ENCODE data around the gene FOLR1. TPM values are rescaled to one million over a fixed set of nuclear protein-coding genes. Genes with fewer than 3 reads are reported as not detected.

FOLR1 gene
- total RNA-seq, 2 experiments from 2014 or later: not detected

DNA sequence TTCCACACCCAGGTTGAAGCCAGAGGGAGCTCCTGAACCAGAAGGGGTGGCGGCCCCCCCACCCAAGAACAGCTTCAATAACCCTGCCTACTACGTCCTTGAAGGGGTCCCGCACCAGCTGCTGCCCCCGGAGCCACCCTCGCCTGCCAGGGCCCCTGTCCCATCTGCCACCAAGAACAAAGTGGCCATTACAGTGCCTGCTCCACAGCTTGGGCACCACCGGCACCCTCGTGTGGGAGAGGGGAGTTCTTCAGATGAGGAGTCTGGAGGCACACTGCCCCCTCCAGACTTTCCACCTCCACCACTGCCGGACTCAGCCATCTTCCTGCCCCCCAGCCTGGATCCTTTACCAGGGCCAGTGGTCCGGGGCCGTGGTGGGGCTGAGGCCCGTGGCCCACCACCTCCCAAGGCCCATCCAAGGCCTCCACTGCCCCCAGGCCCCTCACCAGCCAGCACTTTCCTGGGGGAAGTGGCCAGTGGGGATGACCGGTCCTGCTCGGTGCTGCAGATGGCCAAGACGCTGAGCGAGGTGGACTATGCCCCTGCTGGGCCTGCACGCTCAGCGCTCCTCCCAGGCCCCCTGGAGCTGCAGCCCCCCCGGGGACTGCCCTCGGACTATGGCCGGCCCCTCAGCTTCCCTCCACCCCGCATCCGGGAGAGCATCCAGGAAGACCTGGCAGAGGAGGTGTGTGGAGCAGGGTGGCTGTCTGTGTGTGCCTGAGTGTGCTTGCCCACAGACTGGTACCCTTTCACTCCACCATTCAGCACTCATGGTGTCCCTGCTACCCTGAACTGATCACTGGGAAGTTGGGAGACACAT is 45.4 kb downstream of the FOLR1 start:
- Mint-ChIP-seq H3K36me3 (peaks cover 13% of the 10 kb centered on the region), H3K27me3 (peaks cover 32% of the 10 kb centered on the region), H3K27ac (no peak overlapping the region), H3K9me3 (ENCODE audit: low read depth) (no peaks in the 10 kb centered on the region), H3K4me3 (no peak overlapping the region), H3K4me1 (peaks cover 10% of the 10 kb centered on the region)
- no peak for ATAC-seq
- CTCF ChIA-PET: interaction anchor here (0.9 to 2.1 kb wide), 18 partner anchors 9 to 212 kb away, joined by 3 to 21 read pairs (median 4); partner anchors contain the start of genes CLPB, FOLR2 and INPPL1
- DNase-seq: no peak

DNA sequence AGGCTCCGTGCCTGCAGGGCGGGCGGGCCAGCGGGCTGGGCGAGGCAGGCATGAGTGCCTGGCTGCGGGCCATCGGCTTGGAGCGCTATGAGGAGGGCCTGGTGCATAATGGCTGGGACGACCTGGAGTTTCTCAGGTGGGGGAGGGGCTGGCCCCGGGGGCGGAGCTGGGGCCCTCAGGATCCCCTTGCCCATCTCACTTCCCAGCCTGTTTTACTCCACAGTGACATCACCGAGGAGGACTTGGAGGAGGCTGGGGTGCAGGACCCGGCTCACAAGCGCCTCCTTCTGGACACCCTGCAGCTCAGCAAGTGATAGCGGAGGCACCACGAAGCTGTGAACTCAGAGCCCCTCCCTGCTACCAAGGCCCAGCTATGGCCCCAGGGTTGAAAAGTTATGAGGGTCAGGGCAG is 46.1 kb downstream of the FOLR1 start:
- Mint-ChIP-seq H3K9me3 (ENCODE audit: low read depth) (no peaks in the 10 kb centered on the region), H3K36me3 (peaks cover 11% of the 10 kb centered on the region), H3K4me1 (peaks cover 10% of the 10 kb centered on the region), H3K27me3 (peaks cover 38% of the 10 kb centered on the region), H3K4me3 (no peak overlapping the region), H3K27ac (no peak overlapping the region)
- ATAC-seq (peak; percentile 57), DNase-seq (peak; percentile 67)
- CTCF ChIA-PET: interaction anchor here (0.7 to 2.1 kb wide), 15 partner anchors 8 to 256 kb away, joined by 3 to 21 read pairs (median 4); partner anchors contain the start of genes FOLR2 and INPPL1

DNA sequence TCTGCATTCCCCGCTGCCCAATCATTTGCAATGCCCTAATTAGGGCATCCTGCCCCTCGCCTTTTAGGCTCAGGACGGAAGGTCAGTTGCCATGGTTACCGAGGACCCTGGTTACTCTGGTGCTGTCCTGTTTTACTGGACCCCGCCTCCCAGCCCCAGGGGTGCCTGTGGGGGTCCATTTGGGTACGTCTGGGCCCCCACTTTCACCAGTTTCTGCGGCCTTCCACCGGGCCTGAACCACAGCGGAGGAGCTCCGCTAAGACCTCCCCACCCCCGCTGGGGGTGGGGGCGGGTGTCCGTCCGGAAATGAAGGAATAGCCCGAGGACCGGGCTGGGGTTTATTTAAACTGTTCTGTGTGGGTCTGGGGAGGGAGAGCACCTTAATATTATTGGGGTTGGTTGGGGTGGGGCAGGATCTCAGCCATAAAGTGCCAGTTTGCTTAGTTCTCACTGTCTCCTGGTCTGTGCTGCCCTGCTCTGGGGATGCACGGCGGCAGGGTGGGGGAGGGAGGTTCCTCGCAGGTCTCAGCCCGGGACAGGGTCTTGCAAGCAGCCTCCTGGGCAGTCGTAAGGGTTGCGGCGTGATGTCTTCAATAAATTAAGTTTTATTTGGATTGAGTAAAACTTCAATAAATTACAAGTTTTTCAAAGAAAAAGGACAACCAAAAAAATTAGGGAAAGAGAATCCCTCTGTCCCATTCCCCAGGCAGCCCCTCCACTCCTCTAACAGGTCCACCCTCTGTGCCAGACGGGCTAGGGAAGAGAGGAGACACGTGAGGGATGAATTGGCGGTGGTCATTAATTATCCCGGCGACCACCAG is 46.8 kb downstream of the FOLR1 start:
- Mint-ChIP-seq H3K27ac (no peak overlapping the region), H3K4me3 (no peak overlapping the region), H3K36me3 (peaks cover 11% of the 10 kb centered on the region), H3K27me3 (peaks cover 44% of the 10 kb centered on the region), H3K4me1 (peaks cover 12% of the 10 kb centered on the region), H3K9me3 (ENCODE audit: low read depth) (no peaks in the 10 kb centered on the region)
- ATAC-seq (no peak), DNase-seq (no peak)
- CTCF ChIA-PET: interaction anchor here (0.7 to 2.1 kb wide), 16 partner anchors 8 to 255 kb away, joined by 3 to 21 read pairs (median 4); partner anchors contain the start of genes FOLR2 and INPPL1

DNA sequence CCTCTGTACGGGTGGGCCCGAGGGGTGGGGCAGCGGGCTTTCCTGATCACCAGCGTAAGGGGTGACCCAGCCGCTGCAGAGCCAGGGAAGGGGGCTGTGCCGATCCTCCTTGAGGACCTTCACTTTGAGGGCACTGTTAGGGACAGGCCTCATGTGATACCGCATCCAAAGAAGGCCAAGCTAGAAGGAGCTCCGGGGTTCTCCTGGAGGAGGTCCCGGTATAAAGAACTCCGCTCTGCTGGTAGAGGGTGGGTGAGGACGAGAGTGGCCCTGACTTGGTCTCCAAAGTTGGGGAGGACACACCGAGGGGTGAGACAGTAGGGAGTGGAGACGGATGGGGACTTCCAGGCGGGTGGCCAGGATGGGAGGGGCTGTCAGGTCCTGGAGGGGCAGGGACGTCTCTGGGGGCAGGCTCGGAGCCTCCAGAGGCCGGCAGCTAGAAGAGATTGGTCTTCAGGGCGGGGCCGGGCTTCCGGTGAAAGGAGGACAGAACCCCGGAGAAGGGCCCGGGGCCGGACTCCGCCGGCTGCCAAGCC is 47.4 kb downstream of the FOLR1 start:
- Mint-ChIP-seq H3K27me3 (peaks cover 44% of the 10 kb centered on the region), H3K9me3 (ENCODE audit: low read depth) (no peaks in the 10 kb centered on the region), H3K4me1 (peaks cover 12% of the 10 kb centered on the region), H3K27ac (no peak overlapping the region), H3K36me3 (peaks cover 10% of the 10 kb centered on the region), H3K4me3 (peak overlapping the region; percentile 25)
- CTCF ChIA-PET: interaction anchor here (1.2 to 2.1 kb wide), 2 partner anchors 14 to 91 kb away, joined by 3 to 21 read pairs; partner anchors contain the start of gene INPPL1
- DNase-seq: no peak
- no peak for ATAC-seq

DNA sequence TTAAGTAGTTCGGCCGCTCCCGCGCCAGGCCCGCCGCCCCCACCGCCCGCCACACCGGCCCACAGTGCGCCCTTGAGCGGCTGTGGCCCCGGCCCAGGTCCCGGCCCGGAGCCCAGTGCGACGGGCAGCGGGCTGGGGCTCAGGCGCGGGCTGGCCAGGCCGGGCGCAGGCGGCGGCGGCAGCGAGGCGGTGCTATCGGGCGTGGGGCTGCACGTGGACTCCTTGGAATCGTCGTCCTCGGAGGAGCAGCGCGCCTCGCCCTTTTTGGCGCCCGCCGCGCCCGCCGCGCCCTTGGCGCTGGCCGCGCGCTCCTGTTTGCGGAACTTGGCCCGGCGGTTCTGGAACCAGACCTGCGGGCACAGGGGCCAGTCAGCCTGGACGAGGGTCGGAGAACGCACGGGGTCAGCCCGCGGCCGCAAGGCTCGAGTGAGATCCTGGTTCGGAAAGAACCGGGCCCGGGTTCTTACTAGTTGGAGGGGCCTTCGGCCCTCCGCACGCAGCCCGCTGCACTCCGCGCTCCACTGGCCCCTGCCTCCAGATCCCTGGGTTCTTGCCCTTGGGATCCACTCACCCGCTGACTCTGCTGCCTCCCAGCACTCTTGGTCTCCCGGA is 48.0 kb downstream of the FOLR1 start:
- Mint-ChIP-seq H3K27ac (no peak overlapping the region), H3K4me1 (peaks cover 16% of the 10 kb centered on the region), H3K36me3 (peaks cover 7% of the 10 kb centered on the region), H3K27me3 (peaks cover 44% of the 10 kb centered on the region), H3K4me3 (no peak overlapping the region), H3K9me3 (ENCODE audit: low read depth) (no peaks in the 10 kb centered on the region)
- CTCF ChIA-PET: interaction anchor here (0.9 to 2.1 kb wide), 5 partner anchors 14 to 179 kb away, joined by 3 to 21 read pairs (median 5); partner anchors contain the start of gene INPPL1
- DNase-seq (no peak), ATAC-seq (no peak)

DNA sequence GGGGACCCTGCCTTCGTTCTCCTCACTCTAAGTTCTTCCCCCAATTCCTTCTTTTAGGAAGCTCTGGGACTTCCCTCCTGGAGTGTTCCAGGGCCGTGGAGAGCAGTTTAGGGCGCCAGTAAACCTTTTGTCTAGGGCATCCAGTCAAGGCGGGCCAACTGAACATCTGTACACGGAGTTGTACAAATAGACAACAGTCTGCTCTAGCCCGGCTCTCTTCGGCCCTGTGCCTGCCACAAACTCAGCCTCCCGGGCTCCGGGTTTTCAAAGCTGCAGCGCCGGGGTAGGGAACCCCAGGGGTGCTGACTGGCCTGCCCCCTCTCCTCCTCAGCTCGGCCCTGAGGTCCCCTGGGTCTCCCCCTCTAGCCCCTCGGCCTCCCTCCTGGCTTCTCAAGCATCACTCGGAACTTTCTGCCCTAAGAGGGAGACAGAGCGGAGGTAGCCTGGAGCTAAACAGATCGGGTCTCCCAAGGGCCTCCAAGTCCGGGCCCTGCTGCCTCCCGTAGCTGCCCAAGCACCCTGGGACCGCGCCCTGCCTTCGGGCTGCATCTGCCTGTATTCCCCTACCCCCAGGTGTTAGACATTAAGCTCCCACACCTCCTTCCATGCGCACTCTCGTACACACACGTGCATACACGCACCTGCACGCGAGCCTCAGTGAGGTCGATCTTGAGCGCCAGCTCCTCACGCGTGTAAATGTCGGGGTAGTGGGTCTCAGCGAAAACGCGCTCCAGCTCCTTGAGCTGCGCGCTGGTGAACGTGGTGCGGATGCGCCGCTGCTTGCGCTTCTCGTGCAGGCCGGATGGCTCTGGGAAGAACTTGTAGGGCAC is 48.7 kb downstream of the FOLR1 start:
- peaks cover 16% of the 10 kb centered on the region for H3K4me1 Mint-ChIP-seq
- DNase-seq: no peak
- peaks cover 44% of the 10 kb centered on the region for H3K27me3 Mint-ChIP-seq
- H3K9me3 Mint-ChIP-seq (ENCODE audit: low read depth): no peaks in the 10 kb centered on the region
- H3K4me3 Mint-ChIP-seq: no peak overlapping the region
- peaks cover 7% of the 10 kb centered on the region for H3K36me3 Mint-ChIP-seq
- CTCF ChIA-PET: interaction anchor here (0.9 to 1.1 kb wide), 4 partner anchors 15 to 178 kb away, joined by 4 to 8 read pairs (median 5); no protein-coding TSS in a partner anchor
- ATAC-seq: peak; percentile 15
- H3K27ac Mint-ChIP-seq: no peak overlapping the region

DNA sequence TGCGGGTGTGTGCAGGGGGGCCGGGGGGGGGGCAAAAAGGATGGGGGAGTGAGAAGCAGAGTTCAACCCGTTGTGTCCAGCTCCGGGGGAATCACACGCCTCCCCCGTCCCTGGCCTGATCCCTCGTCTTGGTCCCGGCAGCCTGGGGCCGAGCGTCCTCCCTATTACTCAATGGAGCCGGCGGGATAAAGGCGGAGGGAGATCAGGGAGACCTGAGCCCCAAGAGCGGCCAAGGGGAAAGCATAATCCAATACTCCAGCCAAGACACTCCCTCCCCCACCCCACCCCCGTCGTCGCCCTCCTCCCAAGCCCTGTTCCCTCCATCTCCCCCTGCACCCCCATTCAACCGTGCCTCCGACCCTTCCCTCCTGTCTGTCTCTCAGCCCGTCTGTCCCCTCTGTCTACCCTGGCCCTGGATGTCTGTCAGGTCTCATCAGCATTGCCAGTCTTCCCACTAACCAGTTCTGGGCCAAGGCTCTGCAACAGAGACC is 49.4 kb downstream of the FOLR1 start:
- ATAC-seq (no peak), DNase-seq (no peak)
- no peak overlapping the region for H3K27ac Mint-ChIP-seq
- CTCF ChIA-PET: interaction anchor here (0.9 to 1.1 kb wide), 4 partner anchors 15 to 178 kb away, joined by 4 to 8 read pairs (median 5); no protein-coding TSS in a partner anchor
- peaks cover 44% of the 10 kb centered on the region for H3K27me3 Mint-ChIP-seq
- peaks cover 16% of the 10 kb centered on the region for H3K4me1 Mint-ChIP-seq
- no peak overlapping the region for H3K4me3 Mint-ChIP-seq
- H3K36me3 Mint-ChIP-seq: peaks cover 7% of the 10 kb centered on the region
- H3K9me3 Mint-ChIP-seq (ENCODE audit: low read depth): no peaks in the 10 kb centered on the region

DNA sequence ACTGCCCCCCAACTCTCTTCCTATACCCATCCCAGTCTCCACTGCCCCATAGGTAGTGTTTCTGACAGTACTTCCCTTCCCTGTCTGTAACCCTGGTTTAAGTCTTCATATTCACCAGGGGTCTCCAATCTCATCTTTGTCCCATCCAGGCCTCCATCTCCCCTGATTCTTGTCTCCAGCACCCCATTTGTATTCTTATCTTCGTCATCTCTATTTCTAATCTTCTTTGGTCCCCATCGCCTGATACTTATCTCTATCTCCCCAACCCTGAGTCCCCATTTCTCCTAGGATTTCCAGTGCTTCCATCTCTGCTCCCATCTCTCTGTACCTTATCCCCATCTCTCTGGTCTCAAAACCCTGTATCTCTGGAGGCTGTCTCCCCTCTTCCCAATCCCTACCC is 50.2 kb downstream of the FOLR1 start:
- H3K4me3 Mint-ChIP-seq: no peak overlapping the region
- no peak overlapping the region for H3K27ac Mint-ChIP-seq
- H3K27me3 Mint-ChIP-seq: peaks cover 44% of the 10 kb centered on the region
- CTCF ChIA-PET: interaction anchor here (1.1 kb wide), 1 partner anchor 189 kb away, joined by 3 read pairs; no protein-coding TSS in a partner anchor
- H3K36me3 Mint-ChIP-seq: peaks cover 4% of the 10 kb centered on the region
- H3K4me1 Mint-ChIP-seq: peaks cover 16% of the 10 kb centered on the region
- no peak for ATAC-seq
- no peak for DNase-seq
- H3K9me3 Mint-ChIP-seq (ENCODE audit: low read depth): no peaks in the 10 kb centered on the region

DNA sequence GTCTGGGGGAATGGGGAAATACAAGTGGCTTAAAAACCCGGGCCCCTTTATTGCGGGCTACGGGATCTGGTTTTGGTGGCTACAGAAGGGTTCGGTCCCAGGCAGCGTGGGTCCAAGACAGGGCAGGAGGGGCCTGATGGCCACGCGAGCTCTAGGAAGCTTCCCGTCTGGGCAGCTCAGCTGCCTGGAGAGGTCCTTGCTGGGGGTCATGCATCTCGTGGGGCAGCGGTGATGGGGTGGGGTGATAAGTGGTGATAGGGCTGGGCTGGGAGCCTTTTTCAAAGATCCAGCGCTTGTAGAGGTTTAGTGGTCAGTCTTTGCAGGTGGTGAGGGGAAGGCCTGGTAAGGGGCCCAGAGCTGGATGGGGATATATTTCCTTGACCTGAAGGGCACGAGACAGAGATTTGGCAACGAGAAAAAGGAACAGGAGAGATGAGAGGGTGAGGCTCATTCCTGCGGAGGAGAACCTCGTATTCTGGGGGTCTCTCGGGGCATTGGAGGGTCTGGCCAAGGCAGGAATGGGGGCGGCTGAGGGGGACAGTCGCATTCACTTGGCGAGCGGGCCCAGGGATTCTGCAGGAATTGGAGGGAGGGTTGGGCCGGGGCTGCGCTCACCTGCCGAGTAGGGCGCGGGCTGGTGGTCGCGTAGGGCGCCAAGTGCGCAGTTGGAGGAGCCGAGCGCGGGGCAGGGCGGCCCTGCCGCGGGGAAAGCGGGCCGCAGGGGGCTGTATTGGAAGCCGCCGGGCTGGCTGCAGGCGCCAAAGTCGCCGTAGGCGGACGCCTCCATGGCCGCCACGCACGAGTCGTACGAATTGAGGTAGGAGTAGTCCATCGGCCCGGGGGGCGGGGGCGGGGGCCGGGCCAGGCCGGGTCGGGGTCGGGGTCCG is 51.5 kb downstream of the FOLR1 start:
- Mint-ChIP-seq H3K27ac (no peak overlapping the region), H3K4me1 (peaks cover 16% of the 10 kb centered on the region), H3K27me3 (peaks cover 49% of the 10 kb centered on the region), H3K36me3 (peaks cover 2% of the 10 kb centered on the region), H3K9me3 (ENCODE audit: low read depth) (no peaks in the 10 kb centered on the region), H3K4me3 (no peak overlapping the region)
- no peak for ATAC-seq
- CTCF ChIA-PET: interaction anchor here (0.8 to 1.1 kb wide), 3 partner anchors 85 to 191 kb away, joined by 3 read pairs; partner anchors contain the start of gene CLPB
- no peak for DNase-seq

DNA sequence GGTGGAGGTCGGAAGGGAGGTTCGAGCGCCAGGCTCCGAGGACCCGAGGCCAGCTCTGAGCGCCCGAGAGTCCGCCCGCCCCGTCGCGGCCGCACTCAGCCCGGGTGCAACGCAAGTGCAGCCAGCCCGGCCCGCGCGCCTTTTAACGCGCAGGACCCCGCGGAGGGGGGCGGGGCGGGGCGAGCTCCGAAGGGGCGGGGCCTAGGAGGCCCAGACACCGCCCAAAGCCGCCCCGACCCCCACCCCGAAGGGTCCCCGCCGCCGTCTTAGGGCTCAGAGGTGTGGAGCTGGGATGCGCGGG is 52.1 kb downstream of the FOLR1 start, which contains the start of gene PHOX2A:
Gene PHOX2A (minus strand): TSS at position 117 of the 301 bp plus-strand sequence. CDS start 172 bp downstream, outside the sequence.
- DNase-seq (no peak), ATAC-seq (no peak)
- H3K4me1 Mint-ChIP-seq: peaks cover 15% of the 10 kb centered on the region
- CTCF ChIA-PET: no interaction called here
- no peak within 1 kb of the TSS for H3K27ac Mint-ChIP-seq
- no peaks in the 10 kb centered on the region for H3K36me3 Mint-ChIP-seq
- H3K9me3 Mint-ChIP-seq (ENCODE audit: low read depth): no peaks in the 10 kb centered on the region
- peaks cover 47% of the 10 kb centered on the region for H3K27me3 Mint-ChIP-seq
- H3K4me3 Mint-ChIP-seq: no peak within 1 kb of the TSS

Measured in activated CD8-positive, alpha-beta memory T cell treated with anti-CD3 and anti-CD28 coated beads, Interleukin-2, amount 10 ng/mL, durations not matched to agents 7 days and 5 days (primary cell).